Lung (tissue), 16 donors: ENCODE data around the gene P2RX6. TPM values are rescaled to one million over a fixed set of nuclear protein-coding genes. Genes with fewer than 3 reads are reported as not detected.

ENCODE experiments used
- ATAC-seq: fragments of 200-7000 bp; cut with Tn5 transposase; one replicate; pipeline ENCODE4 v1.9.1; 2020; ENCODE audit warnings: moderate number of reproducible peaks; ENCODE audit not compliant: insufficient read depth, low FRiP score
- DNase-seq, 3 donors: peaks; one replicate each; pipeline ENCODE4 v3.0.0-alpha.2; 2013 to 2017
- H3K27ac ChIP-seq, 2 donors: one replicate each; pipeline ENCODE4 v1.5.1; 2013; ENCODE audit warnings: mild to moderate bottlenecking in 2 of 2, moderate library complexity in 2 of 2, control low read depth in 1 of 2, inconsistent platforms in 1 of 2, low read depth in 1 of 2, low read length in 1 of 2
- H3K27me3 ChIP-seq, 3 donors: one replicate each; pipeline ENCODE4 v1.5.1; 2013; ENCODE audit warnings: low read length in 2 of 3; ENCODE audit not compliant: control insufficient read depth in 3 of 3, insufficient read depth in 3 of 3
- H3K36me3 ChIP-seq, 4 donors: one replicate each; pipeline ENCODE4 v1.5.1; 2013; ENCODE audit warnings: low read length in 4 of 4, mild to moderate bottlenecking in 1 of 4, moderate library complexity in 1 of 4; ENCODE audit not compliant: control insufficient read depth in 4 of 4, insufficient read depth in 4 of 4
- H3K4me1 ChIP-seq, 5 donors: one replicate each; pipeline ENCODE4 v1.5.1; 2013; ENCODE audit warnings: low read length in 5 of 5, mild to moderate bottlenecking in 2 of 5, moderate library complexity in 1 of 5; ENCODE audit not compliant: control insufficient read depth in 5 of 5, insufficient read depth in 5 of 5
- H3K4me3 ChIP-seq: one replicate; pipeline ENCODE4 v1.5.1; 2013; ENCODE audit warnings: mild to moderate bottlenecking, control low read depth, moderate library complexity
- H3K9ac ChIP-seq, 2 donors: one replicate each; pipeline ENCODE4 v1.5.1; 2013; ENCODE audit warnings: low read length in 2 of 2, control low read depth in 1 of 2; ENCODE audit not compliant: insufficient read depth in 1 of 2
- H3K9me3 ChIP-seq, 4 donors: one replicate each; pipeline ENCODE4 v1.5.1; 2013; ENCODE audit warnings: low read length in 3 of 4, mild to moderate bottlenecking in 1 of 4, moderate library complexity in 1 of 4; ENCODE audit not compliant: control insufficient read depth in 4 of 4, insufficient read depth in 3 of 4
- WGBS, 2 donors: extraction: QIAGEN DNeasy Blood & Tissue Kit; methylation state at CpG; one replicate each; pipeline ENCODE4 v1.1.7; 2013; 5-methylcytosine and 5-hydroxymethylcytosine counted together
- long read RNA-seq, 5 donors: transcript quantifications; one replicate each; lab custom pipeline, GENCODE V29; 2026
- polyA plus RNA-seq, 2 donors: library from polyadenylated mRNA; stranded (reverse); fragments of 200-250 nt; gene quantifications; one replicate each; pipeline ENCODE4 v1.2.1, GENCODE V29; 2013
- total RNA-seq, 2 donors: library from RNA; depleted of rRNA in 1 of 2; stranded (reverse); fragments of >200 nt in 1 of 2; gene quantifications; one replicate each; pipeline ENCODE4 v1.2.1, GENCODE V29; 2014 to 2021
- TF ChIP-seq, protein P1 (sequence below): IDR thresholded peaks from 2 replicates; pipeline ENCODE4 v1.5.1; 2012; ENCODE audit warnings: mild to moderate bottlenecking; ENCODE audit errors: control extremely low read depth, extremely low read depth
- donor health status: control.
- donor health status: control.
- donor health status: Bipolar disorder and iron deficiency.
- donor health status: healthy.
- donor health status: DM: yes; HTN: yes; CAD: no.

Gene P2RX6
- 1 to 10 TPM; 1.1 to 2.2 TPM for total RNA-seq
- polyA plus RNA-seq = under 1 TPM; 0.21 to 0.79 TPM
- long read RNA-seq, donor 1 = 0 reads
- long read RNA-seq, donor 2 = 0 reads
- long read RNA-seq, donor 3 = 0 reads
- long read RNA-seq, donor 4 = 0 reads
- long read RNA-seq, donor 5 = 0 reads

GRCh38 chr22:21014726-21015465 is at the start of gene P2RX6:
Gene P2RX6, plus strand, starts transcription at chr22:21015165. Its CDS starts 10 bp downstream, at chr22:21015175.
- ATAC-seq = no peak
- H3K4me3 ChIP-seq = peak within 1 kb of the TSS; percentile 37

GRCh38 chr22:20965888-20966855 is 48.8 kb upstream of the P2RX6 start:
- Histone ChIP-seq H3K4me1 (peaks cover 0 to 3% (median 0%) of the 10 kb centered on the region in 5 donors), H3K27me3 (peaks cover 0 to 16% (median 5%) of the 10 kb centered on the region in 3 donors), H3K9ac (no peak overlapping the region), H3K9me3 (no peaks in the 10 kb centered on the region), H3K4me3 (no peak overlapping the region), H3K36me3 (no peaks in the 10 kb centered on the region), H3K27ac (no peak overlapping the region)
- ATAC-seq (no peak), DNase-seq (no peak)
- WGBS, 2 donors = 86 to 88% methylated on average over 13 of the region's 13 CpGs
- TF ChIP-seq, protein P1, sequence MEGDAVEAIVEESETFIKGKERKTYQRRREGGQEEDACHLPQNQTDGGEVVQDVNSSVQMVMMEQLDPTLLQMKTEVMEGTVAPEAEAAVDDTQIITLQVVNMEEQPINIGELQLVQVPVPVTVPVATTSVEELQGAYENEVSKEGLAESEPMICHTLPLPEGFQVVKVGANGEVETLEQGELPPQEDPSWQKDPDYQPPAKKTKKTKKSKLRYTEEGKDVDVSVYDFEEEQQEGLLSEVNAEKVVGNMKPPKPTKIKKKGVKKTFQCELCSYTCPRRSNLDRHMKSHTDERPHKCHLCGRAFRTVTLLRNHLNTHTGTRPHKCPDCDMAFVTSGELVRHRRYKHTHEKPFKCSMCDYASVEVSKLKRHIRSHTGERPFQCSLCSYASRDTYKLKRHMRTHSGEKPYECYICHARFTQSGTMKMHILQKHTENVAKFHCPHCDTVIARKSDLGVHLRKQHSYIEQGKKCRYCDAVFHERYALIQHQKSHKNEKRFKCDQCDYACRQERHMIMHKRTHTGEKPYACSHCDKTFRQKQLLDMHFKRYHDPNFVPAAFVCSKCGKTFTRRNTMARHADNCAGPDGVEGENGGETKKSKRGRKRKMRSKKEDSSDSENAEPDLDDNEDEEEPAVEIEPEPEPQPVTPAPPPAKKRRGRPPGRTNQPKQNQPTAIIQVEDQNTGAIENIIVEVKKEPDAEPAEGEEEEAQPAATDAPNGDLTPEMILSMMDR = no peak

More at GRCh38 chr22:21014726-21015465, at the start of gene P2RX6:
- WGBS, 2 donors = 29 to 39% methylated on average over 12 of the region's 12 CpGs
- TF ChIP-seq, protein P1 = no peak
- Histone ChIP-seq H3K4me1 (peaks cover 2 to 36% (median 10%) of the 10 kb centered on the region in 5 donors), H3K36me3 (no peaks in the 10 kb centered on the region), H3K27me3 (no peaks in the 10 kb centered on the region), H3K9ac (peak within 1 kb of the TSS; percentile 13 to 26), H3K9me3 (no peaks in the 10 kb centered on the region), H3K27ac (peak within 1 kb of the TSS in 1 of 2 donors; percentile 81)
- DNase-seq = peak; percentile 81 to 85 (median 84)

DNA sequence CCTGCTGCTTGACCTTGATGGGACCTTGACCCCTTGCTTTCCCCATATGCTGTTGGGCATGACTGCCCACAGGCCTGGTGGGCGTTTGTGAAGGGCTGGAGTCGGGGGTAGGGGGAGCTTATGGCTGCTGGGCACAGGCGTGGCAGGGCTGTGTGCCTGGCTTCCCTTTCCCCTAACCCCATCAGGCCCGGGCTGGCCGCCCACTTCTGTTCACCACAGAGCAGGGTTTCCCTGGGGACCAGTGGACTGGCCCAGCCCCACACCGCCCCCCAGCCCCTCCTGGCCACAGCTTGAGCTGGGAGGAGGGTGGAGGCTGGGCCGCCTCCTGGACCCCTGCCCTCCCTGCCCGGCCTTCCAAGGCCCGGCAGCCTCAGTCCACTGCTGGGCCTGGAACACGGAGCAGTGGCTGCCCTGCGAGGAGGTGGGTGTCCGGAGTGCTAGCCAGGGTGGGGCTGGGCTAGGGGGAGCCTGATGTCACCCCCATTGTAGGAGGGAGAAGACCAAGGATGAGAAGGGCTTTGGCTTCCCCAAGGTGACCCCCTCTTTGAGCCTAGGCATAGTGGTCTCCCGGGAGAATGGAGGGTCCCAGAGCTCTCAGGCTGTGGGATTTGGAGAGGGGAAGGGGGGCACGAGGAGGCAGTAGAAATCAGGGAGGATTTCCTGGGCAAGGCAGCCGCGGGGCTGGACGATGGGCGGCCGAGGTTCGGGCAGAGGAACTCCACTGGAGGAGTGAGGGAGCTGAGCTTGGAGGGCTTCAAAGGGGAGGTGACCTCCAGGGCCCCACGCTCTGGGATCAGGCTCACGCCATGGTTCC is 47.9 kb upstream of the P2RX6 start, which contains the start of gene AIFM3:
AIFM3 (plus strand) TSS at position 373 of the 814 bp plus-strand sequence. CDS start 690 bp downstream, outside the sequence.
- no peaks in the 10 kb centered on the region for H3K36me3 ChIP-seq
- DNase-seq = no peak
- H3K4me1 ChIP-seq = peaks cover 0 to 3% (median 0%) of the 10 kb centered on the region in 5 donors
- ATAC-seq = no peak
- no peak within 1 kb of the TSS for H3K9ac ChIP-seq
- peaks cover 0 to 16% (median 5%) of the 10 kb centered on the region in 3 donors for H3K27me3 ChIP-seq
- H3K4me3 ChIP-seq = no peak within 1 kb of the TSS
- 66 to 72% methylated on average over 21 to 22 of the region's 22 CpGs for WGBS, 2 donors
- H3K9me3 ChIP-seq = no peaks in the 10 kb centered on the region
- TF ChIP-seq, protein P1 = no peak
- H3K27ac ChIP-seq = no peak within 1 kb of the TSS
